A673 (cell line): ENCODE data around the gene CLEC1A. TPM values are rescaled to one million over a fixed set of nuclear protein-coding genes. Genes with fewer than 3 reads are reported as not detected.

Experiments used
- BruUV-seq: library from RNA; stranded (reverse); fragments of 400-500 nt; replicated peaks from 2 replicates; lab custom pipeline; 2021; lab: Mats Ljungman, UMichigan
- CTCF ChIA-PET: fragments of 300-600 bp; sonication (Branson Sonifier 250); formaldehyde crosslinking; loops from one replicate; lab custom pipeline; 2022; ENCODE audit warnings: antibody characterized with exemption; lab: Charles Lee
- POLR2A ChIA-PET: fragments of 300-600 bp; sonication (Branson Sonifier 250); formaldehyde crosslinking; loops from one replicate; lab custom pipeline; 2022; ENCODE audit warnings: antibody characterized with exemption; ENCODE audit not compliant: low non-redundant PET; lab: Charles Lee
- DNase-seq: peaks from one replicate; pipeline ENCODE4 v3.0.0-alpha.2; 2015; ENCODE audit warnings: low spot score
- H3K27ac ChIP-seq: fragments of 200-600 bp; sonication (generic); 2 replicates; pipeline ENCODE4 v1.5.1; 2016; ENCODE audit warnings: mixed run types, low read depth, mild to moderate bottlenecking, mixed read lengths, antibody characterized with exemption, low read length; ENCODE audit not compliant: poor library complexity, severe bottlenecking
- H3K27me3 ChIP-seq: fragments of 200-600 bp; sonication (generic); replicated peaks from 2 replicates; pipeline ENCODE4 v1.6.1; 2017; ENCODE audit warnings: mixed run types, low read depth, mild to moderate bottlenecking, mixed read lengths, antibody characterized with exemption, low read length; ENCODE audit not compliant: insufficient read depth, poor library complexity
- H3K36me3 ChIP-seq: fragments of 200-600 bp; sonication (generic); 2 replicates; pipeline ENCODE4 v1.6.1; 2016; ENCODE audit warnings: mixed run types, mild to moderate bottlenecking, mixed read lengths, antibody characterized with exemption, low read length; ENCODE audit not compliant: insufficient read depth, poor library complexity, severe bottlenecking
- H3K4me1 ChIP-seq: fragments of 200-600 bp; sonication (generic); 2 replicates; pipeline ENCODE4 v1.6.1; 2017; ENCODE audit warnings: mixed run types, mild to moderate bottlenecking, mixed read lengths, antibody characterized with exemption, low read length; ENCODE audit not compliant: insufficient read depth, poor library complexity, severe bottlenecking
- H3K4me3 ChIP-seq: fragments of 200-600 bp; sonication (generic); 2 replicates; pipeline ENCODE4 v1.5.1; 2016; ENCODE audit warnings: low read depth, mixed run types, mild to moderate bottlenecking, mixed read lengths, low read length; ENCODE audit not compliant: poor library complexity, severe bottlenecking
- H3K9me3 ChIP-seq: fragments of 200-600 bp; sonication (generic); 2 replicates; pipeline ENCODE4 v1.6.1; 2016; ENCODE audit warnings: mixed run types, low read depth, mild to moderate bottlenecking, mixed read lengths, antibody characterized with exemption, low read length; ENCODE audit not compliant: poor library complexity, severe bottlenecking
- EZH2 ChIP-seq: fragments of 200-600 bp; sonication (generic); IDR thresholded peaks from 2 replicates; pipeline ENCODE4 v1.6.1; 2017; ENCODE audit warnings: borderline replicate concordance, low read depth, mild to moderate bottlenecking, mixed read lengths, antibody characterized with exemption, low read length; ENCODE audit not compliant: poor library complexity, severe bottlenecking
- intact Hi-C: fragments of 100-400 bp; cut with micrococcal nuclease; formaldehyde crosslinking; loops from one replicate; pipeline ENCODE4 v1.10.0; 2022; ENCODE audit not compliant: unreplicated experiment
- total RNA-seq: library from RNA; stranded (reverse); gene quantifications from 2 replicates; pipeline ENCODE4 v1.2.3, GENCODE V29; 2021
- TF ChIP-seq, protein P1 (sequence below): fragments of 300-800, 200-600 bp; sonication (generic); conservative IDR thresholded peaks from 2 replicates; pipeline ENCODE4 v1.5.1; 2017; ENCODE audit warnings: low read depth, mild to moderate bottlenecking, antibody characterized with exemption, low read length, moderate library complexity, mixed read lengths

CLEC1A gene
- total RNA-seq, 1 experiment from 2014 or later, result not detected

DNA sequence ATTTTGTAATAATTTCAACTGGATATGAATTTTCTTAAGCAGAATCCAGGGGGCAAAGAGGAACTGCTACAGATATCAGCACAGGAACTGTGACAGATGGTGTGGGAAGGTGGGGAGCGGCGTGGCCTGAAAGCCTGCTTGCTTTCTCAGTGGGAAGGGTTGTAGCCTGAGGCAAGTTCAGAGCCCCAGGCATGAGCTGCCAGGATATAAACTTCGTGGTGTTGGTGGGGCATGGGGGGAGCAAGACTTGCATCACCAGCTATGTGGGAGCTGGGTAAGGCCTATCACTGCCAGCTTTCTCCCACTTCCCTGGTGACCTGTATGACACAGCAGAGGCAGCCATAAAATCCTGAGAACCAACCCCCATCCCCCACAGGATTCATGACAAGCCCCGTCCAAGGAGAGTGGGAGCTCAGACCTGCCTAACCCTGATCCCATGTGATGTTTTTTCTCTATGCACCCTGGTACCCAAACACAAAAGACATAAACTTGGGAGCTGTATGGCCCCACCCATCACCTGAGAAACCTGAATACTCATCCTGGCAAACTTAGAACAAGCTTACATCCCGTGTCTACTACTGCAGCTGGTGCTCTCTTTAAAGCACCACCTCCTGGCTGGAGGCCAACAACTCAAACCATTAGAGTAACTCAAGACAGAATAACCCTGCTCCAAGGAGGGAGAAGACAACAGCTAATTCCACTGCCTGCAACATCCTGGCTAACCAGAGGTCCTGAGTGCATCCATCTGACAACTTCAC lies 16.5 kb downstream of the CLEC1A start:
- POLR2A ChIA-PET, result no interaction called here
- H3K9me3 ChIP-seq, result peaks cover 4% of the 10 kb centered on the region
- no TSS peak for BruUV-seq
- peaks cover 4% of the 10 kb centered on the region for H3K4me1 ChIP-seq
- intact Hi-C loops, result no loop called here
- CTCF ChIA-PET, result no interaction called here
- H3K27ac ChIP-seq, result no peak overlapping the region
- H3K27me3 ChIP-seq, result no peaks in the 10 kb centered on the region
- no peak for TF ChIP-seq EZH2
- TF ChIP-seq, protein P1, sequence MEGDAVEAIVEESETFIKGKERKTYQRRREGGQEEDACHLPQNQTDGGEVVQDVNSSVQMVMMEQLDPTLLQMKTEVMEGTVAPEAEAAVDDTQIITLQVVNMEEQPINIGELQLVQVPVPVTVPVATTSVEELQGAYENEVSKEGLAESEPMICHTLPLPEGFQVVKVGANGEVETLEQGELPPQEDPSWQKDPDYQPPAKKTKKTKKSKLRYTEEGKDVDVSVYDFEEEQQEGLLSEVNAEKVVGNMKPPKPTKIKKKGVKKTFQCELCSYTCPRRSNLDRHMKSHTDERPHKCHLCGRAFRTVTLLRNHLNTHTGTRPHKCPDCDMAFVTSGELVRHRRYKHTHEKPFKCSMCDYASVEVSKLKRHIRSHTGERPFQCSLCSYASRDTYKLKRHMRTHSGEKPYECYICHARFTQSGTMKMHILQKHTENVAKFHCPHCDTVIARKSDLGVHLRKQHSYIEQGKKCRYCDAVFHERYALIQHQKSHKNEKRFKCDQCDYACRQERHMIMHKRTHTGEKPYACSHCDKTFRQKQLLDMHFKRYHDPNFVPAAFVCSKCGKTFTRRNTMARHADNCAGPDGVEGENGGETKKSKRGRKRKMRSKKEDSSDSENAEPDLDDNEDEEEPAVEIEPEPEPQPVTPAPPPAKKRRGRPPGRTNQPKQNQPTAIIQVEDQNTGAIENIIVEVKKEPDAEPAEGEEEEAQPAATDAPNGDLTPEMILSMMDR, result no peak
- no peaks in the 10 kb centered on the region for H3K36me3 ChIP-seq
- no peak overlapping the region for H3K4me3 ChIP-seq
- DNase-seq, result no peak

DNA sequence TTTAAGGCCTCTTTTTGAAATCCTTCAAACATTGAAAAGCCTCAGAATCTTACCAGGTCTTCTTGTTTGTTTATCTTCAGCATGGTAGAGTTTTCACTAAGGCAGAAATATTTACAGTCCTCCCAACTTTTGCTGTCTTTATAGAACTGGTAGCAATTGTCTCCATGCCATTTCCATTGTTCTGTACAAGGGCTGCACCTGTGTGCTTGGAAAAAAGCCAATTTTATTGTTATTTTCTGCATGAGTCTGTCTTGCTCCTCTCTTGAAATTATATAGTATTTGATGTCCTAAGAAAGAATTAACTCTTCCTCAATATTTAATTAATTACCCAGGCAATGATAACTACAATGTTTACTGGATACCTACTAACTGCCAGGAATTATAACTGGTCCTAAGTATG lies 23.3 kb downstream of the CLEC1A start:
- H3K36me3 ChIP-seq, result no peaks in the 10 kb centered on the region
- ChIA-PET CTCF (no interaction called here), POLR2A (no interaction called here)
- no TSS peak for BruUV-seq
- TF ChIP-seq, protein P1, result no peak
- no peak for TF ChIP-seq EZH2
- H3K9me3 ChIP-seq, result no peaks in the 10 kb centered on the region
- no peak for DNase-seq
- no peak overlapping the region for H3K27ac ChIP-seq
- peaks cover 4% of the 10 kb centered on the region for H3K4me1 ChIP-seq
- intact Hi-C loops, result no loop called here
- H3K4me3 ChIP-seq, result no peak overlapping the region
- no peaks in the 10 kb centered on the region for H3K27me3 ChIP-seq

DNA sequence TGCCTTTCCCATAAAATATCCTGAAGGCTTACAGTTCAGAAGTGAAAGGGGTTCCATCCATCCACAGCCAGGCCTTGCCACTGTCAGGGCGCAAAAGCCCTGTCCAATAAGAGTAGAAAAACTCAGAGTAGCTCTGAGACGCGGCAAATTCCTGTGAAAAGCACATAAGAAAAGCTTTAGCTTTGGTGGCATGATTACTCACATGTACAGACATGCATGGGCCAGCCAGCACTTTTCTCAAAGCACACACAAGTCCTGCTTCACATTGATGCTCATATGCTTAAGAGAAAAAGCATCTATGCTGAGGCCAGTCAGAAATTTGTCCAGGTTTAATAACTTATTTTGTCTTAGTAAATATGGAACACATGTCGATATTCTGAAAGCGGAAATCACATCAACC lies 25.5 kb downstream of the CLEC1A start:
- ChIA-PET CTCF (no interaction called here), POLR2A (interaction anchor here (0.6 kb wide), 1 partner anchor 1392 kb away, joined by 3 read pairs; no protein-coding TSS in a partner anchor)
- no TSS peak for BruUV-seq
- H3K4me3 ChIP-seq, result no peak overlapping the region
- no peaks in the 10 kb centered on the region for H3K36me3 ChIP-seq
- no peak for DNase-seq
- no peak overlapping the region for H3K27ac ChIP-seq
- no peaks in the 10 kb centered on the region for H3K27me3 ChIP-seq
- no peaks in the 10 kb centered on the region for H3K9me3 ChIP-seq
- intact Hi-C loops, result no loop called here
- no peak for TF ChIP-seq EZH2
- TF ChIP-seq, protein P1, result no peak
- peaks cover 22% of the 10 kb centered on the region for H3K4me1 ChIP-seq
